ENCODE measurements around the gene GJD3. TPM values are rescaled to one million over a fixed set of nuclear protein-coding genes. Genes with fewer than 3 reads are reported as not detected.
"Not testable (repeated sequence)": the region's sequence is repeated elsewhere in the genome, so short reads cannot be mapped to it uniquely, and the experiment has no call there.

The GJD3 gene, protein sequence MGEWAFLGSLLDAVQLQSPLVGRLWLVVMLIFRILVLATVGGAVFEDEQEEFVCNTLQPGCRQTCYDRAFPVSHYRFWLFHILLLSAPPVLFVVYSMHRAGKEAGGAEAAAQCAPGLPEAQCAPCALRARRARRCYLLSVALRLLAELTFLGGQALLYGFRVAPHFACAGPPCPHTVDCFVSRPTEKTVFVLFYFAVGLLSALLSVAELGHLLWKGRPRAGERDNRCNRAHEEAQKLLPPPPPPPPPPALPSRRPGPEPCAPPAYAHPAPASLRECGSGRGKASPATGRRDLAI
- 0.44 and 0.56 TPM in 2 replicates for total RNA-seq

DNA sequence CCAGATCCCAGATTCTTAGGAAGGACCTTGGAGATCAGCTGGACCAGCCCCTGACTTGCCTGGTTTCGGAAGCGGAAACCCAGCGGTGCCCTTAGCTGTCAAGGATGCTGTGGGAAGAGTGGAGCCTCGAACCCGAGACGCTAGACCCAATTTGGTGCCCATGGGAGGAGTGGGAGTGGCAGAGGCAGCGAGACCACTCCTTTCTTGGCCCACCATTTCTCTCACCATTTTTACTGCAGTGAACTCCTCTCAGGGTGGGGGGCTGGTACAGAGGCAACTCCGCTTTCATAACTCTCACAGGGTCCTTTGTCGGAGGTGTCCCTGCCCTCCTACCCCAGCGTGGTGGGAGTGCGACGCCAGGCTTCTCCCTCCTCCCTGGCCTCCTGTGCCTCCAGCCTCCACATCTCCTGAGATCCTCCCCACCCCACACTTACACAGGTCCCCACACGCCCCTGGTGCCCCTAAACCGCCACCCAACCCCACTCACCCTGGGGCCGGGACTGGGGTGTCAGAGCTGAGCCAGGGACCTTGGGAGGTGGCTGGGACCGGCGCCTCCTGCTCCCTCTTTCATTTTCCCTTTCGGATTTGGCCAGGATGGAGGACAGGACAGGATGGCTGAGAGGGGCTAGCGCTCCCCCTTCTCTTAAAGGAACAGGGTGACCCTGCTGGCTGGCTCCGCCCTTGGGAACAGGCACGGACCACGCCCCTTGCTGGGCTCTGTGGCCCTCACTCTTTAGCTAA, at the start of gene GJD3:
GJD3 (minus strand) TSS at position 617 of the 741 bp plus-strand sequence. CDS start 922 bp downstream, outside the sequence.
- H3K27me3 Mint-ChIP-seq (ENCODE audit: insufficient read depth) = peaks cover 1% of the 10 kb centered on the region
- intact Hi-C loops (cut with micrococcal nuclease) = no loop called here
- H3K4me3 Mint-ChIP-seq = peak within 1 kb of the TSS; percentile 78
- H3K36me3 Mint-ChIP-seq (ENCODE audit: low read depth) = no peaks in the 10 kb centered on the region
- peaks cover 5% of the 10 kb centered on the region for H3K4me1 Mint-ChIP-seq (ENCODE audit: low read depth)
- DNase-seq (ENCODE audit: low spot score) = no peak
- no peaks in the 10 kb centered on the region for H3K9me3 Mint-ChIP-seq
- no peak within 1 kb of the TSS for H3K27ac Mint-ChIP-seq

DNA sequence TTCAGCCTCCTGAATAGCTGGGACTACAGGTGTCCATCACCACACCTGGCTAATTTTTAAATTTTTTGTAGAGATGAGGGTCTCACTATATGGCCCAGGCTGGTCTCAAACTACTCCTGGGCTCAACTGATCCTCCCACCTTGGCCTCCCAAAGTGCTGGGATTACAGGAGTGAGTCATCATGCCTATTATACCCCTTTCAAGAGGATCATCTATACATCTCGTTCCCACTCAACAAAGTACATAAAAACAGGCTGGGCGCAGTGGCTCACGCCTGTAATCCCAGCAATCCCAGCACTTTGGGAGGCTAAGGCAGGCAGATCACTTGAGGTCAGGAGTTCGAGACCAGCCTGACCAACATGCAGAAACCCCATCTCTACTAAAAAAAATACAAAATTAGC, 49.8 kb upstream of the GJD3 start:
- H3K27me3 Mint-ChIP-seq (ENCODE audit: insufficient read depth); DNase-seq (ENCODE audit: low spot score); H3K9me3 Mint-ChIP-seq; H3K4me3 Mint-ChIP-seq; intact Hi-C loops (cut with micrococcal nuclease); H3K27ac Mint-ChIP-seq: not testable (repeated sequence)
- peaks cover 49% of the 10 kb centered on the region for H3K4me1 Mint-ChIP-seq (ENCODE audit: low read depth)
- peaks cover 37% of the 10 kb centered on the region for H3K36me3 Mint-ChIP-seq (ENCODE audit: low read depth)

DNA sequence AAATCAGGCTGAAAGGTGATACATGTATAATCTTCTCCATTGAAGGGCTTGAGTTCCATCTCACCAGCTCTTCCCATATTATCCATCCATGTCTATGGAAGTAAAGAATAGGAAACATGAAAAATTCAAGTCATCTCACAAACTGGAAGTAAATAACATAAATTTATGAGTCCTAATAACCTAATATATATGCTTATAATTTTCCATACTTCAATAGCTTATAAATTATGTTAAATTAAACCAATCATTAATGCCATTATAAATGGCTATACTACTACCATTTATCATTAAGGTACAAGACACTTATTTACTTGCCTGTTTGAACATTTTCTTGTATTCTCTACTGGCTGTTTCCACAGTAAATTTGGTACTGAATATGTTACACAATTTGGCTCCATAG, 48.3 kb upstream of the GJD3 start:
- no peak overlapping the region for H3K4me3 Mint-ChIP-seq
- no peaks in the 10 kb centered on the region for H3K27me3 Mint-ChIP-seq (ENCODE audit: insufficient read depth)
- no peak overlapping the region for H3K27ac Mint-ChIP-seq
- H3K9me3 Mint-ChIP-seq = no peaks in the 10 kb centered on the region
- intact Hi-C loops (cut with micrococcal nuclease) = no loop called here
- no peak for DNase-seq (ENCODE audit: low spot score)
- H3K4me1 Mint-ChIP-seq (ENCODE audit: low read depth) = peaks cover 47% of the 10 kb centered on the region
- H3K36me3 Mint-ChIP-seq (ENCODE audit: low read depth) = peaks cover 37% of the 10 kb centered on the region

DNA sequence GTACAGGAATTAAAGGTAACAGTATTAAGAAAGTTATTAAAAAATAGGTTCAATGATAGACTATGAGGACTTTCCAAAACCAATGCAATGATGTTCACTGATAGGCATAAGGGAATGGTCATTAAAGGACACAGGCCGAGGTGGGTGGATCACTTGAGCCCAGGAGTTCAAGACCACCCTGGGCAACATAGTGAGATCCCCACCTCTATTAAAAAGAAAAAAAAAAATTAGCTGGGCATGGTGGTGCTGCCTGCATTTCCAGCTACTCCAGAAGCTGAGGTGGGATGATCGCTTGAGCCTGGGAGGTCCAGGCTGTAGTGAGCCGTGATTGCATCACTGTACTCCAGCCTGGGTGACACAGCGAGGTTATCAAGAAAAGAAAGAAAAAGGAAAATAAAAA, 47.3 kb upstream of the GJD3 start:
- no peak for DNase-seq (ENCODE audit: low spot score)
- no peaks in the 10 kb centered on the region for H3K27me3 Mint-ChIP-seq (ENCODE audit: insufficient read depth)
- intact Hi-C loops (cut with micrococcal nuclease) = no loop called here
- H3K9me3 Mint-ChIP-seq = no peaks in the 10 kb centered on the region
- H3K36me3 Mint-ChIP-seq (ENCODE audit: low read depth) = peaks cover 40% of the 10 kb centered on the region
- peaks cover 43% of the 10 kb centered on the region for H3K4me1 Mint-ChIP-seq (ENCODE audit: low read depth)
- H3K4me3 Mint-ChIP-seq = no peak overlapping the region
- H3K27ac Mint-ChIP-seq = peak overlapping the region; percentile 31

DNA sequence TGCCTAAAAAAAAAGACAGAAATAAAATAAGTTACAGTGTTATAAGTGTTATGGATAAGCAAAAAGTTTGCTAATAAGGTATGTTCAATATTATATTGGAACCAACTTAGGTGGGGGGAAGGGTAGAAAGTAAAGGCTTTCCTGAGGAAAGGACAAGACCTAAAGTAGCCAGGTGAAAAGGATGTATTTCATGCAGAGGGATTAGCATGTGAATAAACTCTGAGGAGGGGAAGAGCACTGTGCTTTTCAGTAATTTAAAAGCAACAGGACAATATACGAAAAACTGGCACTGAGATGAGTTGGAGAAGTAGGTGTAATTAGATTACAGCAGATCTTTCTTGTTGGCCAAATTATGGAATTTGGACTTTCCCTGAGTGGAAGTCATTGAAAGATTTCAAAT, 45.5 kb upstream of the GJD3 start:
- intact Hi-C loops (cut with micrococcal nuclease) = no loop called here

DNA sequence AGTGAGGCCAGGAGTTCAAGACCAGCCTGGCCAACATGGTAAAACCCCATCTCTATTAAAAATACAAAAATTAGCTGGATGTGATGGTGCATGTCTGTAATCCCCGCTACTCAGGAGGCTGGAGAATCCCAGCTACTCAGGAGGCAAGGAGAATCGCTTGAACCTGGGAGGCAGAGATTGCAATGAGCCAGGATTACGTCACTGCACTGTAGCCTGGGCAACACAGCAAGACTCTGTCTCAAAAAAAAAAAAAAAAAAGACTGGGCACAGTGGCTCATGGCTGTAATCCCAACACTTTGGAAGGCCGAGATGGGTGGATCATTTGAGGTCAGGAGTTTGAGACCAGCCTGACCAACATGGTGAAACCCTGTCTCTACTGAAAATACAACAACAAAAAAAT, 45.0 kb upstream of the GJD3 start:
- peaks cover 27% of the 10 kb centered on the region for H3K4me1 Mint-ChIP-seq (ENCODE audit: low read depth)
- H3K27ac Mint-ChIP-seq; H3K4me3 Mint-ChIP-seq; H3K27me3 Mint-ChIP-seq (ENCODE audit: insufficient read depth); DNase-seq (ENCODE audit: low spot score); intact Hi-C loops (cut with micrococcal nuclease); H3K9me3 Mint-ChIP-seq: not testable (repeated sequence)
- H3K36me3 Mint-ChIP-seq (ENCODE audit: low read depth) = peaks cover 44% of the 10 kb centered on the region

More for the DNA sequence above, 45.5 kb upstream of the GJD3 start:
- Mint-ChIP-seq H3K27me3 (ENCODE audit: insufficient read depth) (no peaks in the 10 kb centered on the region), H3K9me3 (no peaks in the 10 kb centered on the region), H3K4me1 (ENCODE audit: low read depth) (peaks cover 27% of the 10 kb centered on the region), H3K27ac (no peak overlapping the region), H3K4me3 (no peak overlapping the region), H3K36me3 (ENCODE audit: low read depth) (peaks cover 41% of the 10 kb centered on the region)
- no peak for DNase-seq (ENCODE audit: low spot score)

DNA sequence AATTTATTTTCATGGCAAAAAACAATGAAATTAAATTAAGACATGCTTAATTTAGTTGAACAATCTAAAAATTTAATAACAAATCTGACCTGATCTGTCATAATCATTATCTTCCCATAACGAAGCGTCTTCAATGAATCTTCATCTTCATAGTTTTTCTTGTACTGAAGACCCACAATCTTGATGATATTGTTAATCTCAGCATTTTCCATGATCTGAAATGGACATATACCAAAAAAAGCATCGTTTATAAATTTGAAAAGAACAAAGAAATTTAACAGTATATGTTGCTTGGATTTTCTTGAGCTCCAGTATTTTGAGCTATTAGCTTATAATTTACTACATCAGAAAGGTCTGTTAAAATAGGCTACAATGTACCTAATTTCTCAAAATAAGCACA, 42.9 kb upstream of the GJD3 start:
- Mint-ChIP-seq H3K27me3 (ENCODE audit: insufficient read depth) (no peaks in the 10 kb centered on the region), H3K36me3 (ENCODE audit: low read depth) (peaks cover 49% of the 10 kb centered on the region), H3K4me3 (no peak overlapping the region), H3K4me1 (ENCODE audit: low read depth) (peaks cover 34% of the 10 kb centered on the region), H3K27ac (no peak overlapping the region), H3K9me3 (no peaks in the 10 kb centered on the region)
- intact Hi-C loops (cut with micrococcal nuclease) = no loop called here
- DNase-seq (ENCODE audit: low spot score) = no peak

DNA sequence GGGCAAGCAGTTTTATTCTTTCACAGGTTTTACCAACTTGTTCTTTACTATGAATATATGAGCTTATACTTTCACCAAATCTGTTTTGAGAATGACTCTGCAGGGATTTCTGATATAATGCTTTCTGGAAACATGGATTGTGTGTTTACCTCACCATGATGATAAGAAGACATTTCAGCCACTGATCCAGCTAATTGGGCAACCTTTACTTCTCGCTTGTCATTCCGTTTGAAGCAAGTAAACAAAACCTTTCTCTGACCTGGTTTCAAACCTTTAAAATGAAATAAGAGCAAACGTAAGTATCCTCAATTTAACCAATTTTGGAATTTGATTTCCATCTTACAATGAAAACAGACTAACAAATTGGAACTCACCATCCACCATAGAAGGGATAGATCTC, 39.5 kb upstream of the GJD3 start:
- Mint-ChIP-seq H3K4me3 (no peak overlapping the region), H3K4me1 (ENCODE audit: low read depth) (peaks cover 39% of the 10 kb centered on the region), H3K27me3 (ENCODE audit: insufficient read depth) (no peaks in the 10 kb centered on the region), H3K9me3 (no peaks in the 10 kb centered on the region), H3K36me3 (ENCODE audit: low read depth) (peaks cover 52% of the 10 kb centered on the region), H3K27ac (no peak overlapping the region)
- intact Hi-C loops (cut with micrococcal nuclease) = loop anchor here (5.0 kb wide), 1 partner anchor 73 kb away; no protein-coding TSS in a partner anchor
- DNase-seq (ENCODE audit: low spot score) = no peak

DNA sequence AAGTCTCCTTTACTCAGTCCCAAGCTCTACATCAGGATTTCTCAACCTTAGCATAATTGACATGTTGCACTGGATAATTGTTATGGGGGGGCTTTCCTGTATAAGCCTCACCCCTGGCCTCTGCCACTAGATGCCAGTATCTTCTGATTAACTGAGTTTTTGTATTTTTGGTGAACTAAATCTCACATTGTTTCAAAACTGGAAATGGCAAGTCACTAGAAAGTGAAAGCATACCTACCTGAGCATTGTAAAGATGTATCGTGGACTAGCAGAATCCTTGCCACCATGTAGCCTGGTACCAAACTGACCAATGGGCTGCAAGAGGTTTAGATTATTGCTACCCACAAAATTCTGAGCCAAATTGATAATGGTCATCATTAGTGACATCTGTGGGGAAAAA, 38.1 kb upstream of the GJD3 start:
- no peak for DNase-seq (ENCODE audit: low spot score)
- peaks cover 60% of the 10 kb centered on the region for H3K36me3 Mint-ChIP-seq (ENCODE audit: low read depth)
- H3K4me1 Mint-ChIP-seq (ENCODE audit: low read depth) = peaks cover 39% of the 10 kb centered on the region
- H3K9me3 Mint-ChIP-seq = no peaks in the 10 kb centered on the region
- peak overlapping the region; percentile 54 for H3K27ac Mint-ChIP-seq
- intact Hi-C loops (cut with micrococcal nuclease) = loop anchor here (1.0 to 5.0 kb wide), 2 partner anchors 13 to 75 kb away; no protein-coding TSS in a partner anchor
- no peak overlapping the region for H3K4me3 Mint-ChIP-seq
- H3K27me3 Mint-ChIP-seq (ENCODE audit: insufficient read depth) = no peaks in the 10 kb centered on the region

DNA sequence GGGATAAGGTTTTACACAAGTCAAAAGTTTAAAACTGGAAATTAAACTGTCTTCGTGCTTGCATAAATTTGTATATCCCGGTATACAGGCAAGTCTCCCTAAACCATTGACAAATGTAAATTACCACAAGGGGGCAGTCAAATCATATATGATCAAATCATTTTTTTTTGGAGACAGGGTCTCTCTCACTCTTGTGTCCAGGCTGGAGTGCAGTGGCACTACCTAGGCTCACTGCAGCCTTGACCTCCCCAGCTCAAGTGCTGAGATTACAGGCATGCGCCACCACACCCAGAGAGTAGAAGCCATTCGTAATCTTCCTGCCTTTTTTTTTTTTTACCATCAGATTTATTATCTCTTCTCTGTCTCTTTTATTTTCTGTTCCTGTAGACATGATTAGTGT, 34.6 kb upstream of the GJD3 start:
- Mint-ChIP-seq H3K4me1 (ENCODE audit: low read depth) (peaks cover 42% of the 10 kb centered on the region), H3K9me3 (no peaks in the 10 kb centered on the region), H3K27ac (no peak overlapping the region), H3K36me3 (ENCODE audit: low read depth) (peaks cover 55% of the 10 kb centered on the region), H3K4me3 (no peak overlapping the region), H3K27me3 (ENCODE audit: insufficient read depth) (no peaks in the 10 kb centered on the region)
- intact Hi-C loops (cut with micrococcal nuclease) = loop anchor here (1.0 kb wide), 4 partner anchors 16 to 161 kb away; partner anchors contain the start of gene IGFBP4
- no peak for DNase-seq (ENCODE audit: low spot score)

DNA sequence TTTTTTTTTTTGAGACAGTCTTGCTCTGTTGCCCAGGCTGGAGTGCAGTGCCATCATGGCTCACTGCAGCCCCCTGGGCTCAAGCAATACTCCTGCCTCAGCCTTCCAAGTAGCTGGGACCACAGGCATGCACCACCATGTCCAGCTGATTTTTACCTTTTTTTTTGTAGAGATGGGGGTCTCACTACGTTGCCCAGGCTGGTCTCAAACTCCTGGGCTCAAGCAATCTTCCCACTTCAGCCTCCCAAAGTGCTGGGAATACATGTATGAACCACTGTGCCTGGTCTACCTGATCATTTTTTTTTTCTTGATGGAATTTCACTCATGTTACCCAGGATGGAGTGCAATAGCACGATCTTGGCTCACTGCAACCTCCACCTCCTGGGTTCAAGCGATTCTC, 22.0 kb upstream of the GJD3 start:
- H3K9me3 Mint-ChIP-seq; H3K27me3 Mint-ChIP-seq (ENCODE audit: insufficient read depth); H3K4me1 Mint-ChIP-seq (ENCODE audit: low read depth); H3K27ac Mint-ChIP-seq; H3K4me3 Mint-ChIP-seq; intact Hi-C loops (cut with micrococcal nuclease); DNase-seq (ENCODE audit: low spot score): not testable (repeated sequence)
- peaks cover 19% of the 10 kb centered on the region for H3K36me3 Mint-ChIP-seq (ENCODE audit: low read depth)

DNA sequence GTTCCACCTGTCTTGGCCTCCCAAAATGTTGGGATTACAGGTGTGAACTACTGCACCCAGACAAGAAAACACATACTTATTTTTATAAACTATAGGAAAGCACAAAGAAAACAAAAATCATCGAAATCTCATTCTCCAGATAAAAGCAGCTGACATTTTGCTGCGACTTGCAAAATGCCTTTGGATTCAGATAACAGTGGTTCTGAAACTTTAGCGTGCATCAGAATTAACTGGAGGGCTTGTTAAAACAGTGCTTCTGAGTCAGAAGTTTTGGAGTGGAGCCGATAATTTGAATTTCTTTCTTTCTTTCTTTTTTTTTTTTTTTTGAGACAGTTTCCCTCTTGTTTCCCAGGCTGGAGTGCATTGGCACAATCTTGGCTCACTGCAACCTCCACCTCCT, 17.7 kb upstream of the GJD3 start:
- H3K27ac Mint-ChIP-seq = no peak overlapping the region
- intact Hi-C loops (cut with micrococcal nuclease) = no loop called here

DNA sequence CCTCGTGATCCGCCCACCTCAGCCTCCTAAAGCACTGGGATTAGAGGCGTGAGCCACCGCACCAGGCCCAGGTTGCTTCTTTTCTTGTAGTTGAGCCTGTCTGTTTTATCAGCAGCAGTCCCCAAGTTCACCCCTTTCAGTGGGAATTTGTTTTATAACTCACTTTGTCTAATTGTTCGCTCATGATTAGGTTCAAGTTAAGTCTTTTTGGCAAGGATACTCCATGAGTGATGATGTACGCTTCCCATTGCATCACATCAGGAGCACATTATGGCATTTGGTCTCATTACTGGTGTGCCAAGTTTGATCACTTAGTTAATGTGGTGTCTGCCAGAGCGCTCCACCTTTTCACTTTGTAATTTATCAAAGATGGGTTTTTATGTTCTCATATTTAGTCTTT, 14.4 kb upstream of the GJD3 start:
- Mint-ChIP-seq H3K27ac (no peak overlapping the region), H3K9me3 (no peaks in the 10 kb centered on the region), H3K4me3 (no peak overlapping the region), H3K27me3 (ENCODE audit: insufficient read depth) (no peaks in the 10 kb centered on the region), H3K4me1 (ENCODE audit: low read depth) (peaks cover 7% of the 10 kb centered on the region), H3K36me3 (ENCODE audit: low read depth) (no peaks in the 10 kb centered on the region)
- intact Hi-C loops (cut with micrococcal nuclease) = no loop called here
- DNase-seq (ENCODE audit: low spot score) = no peak

More for the DNA sequence above, 17.7 kb upstream of the GJD3 start:
- Mint-ChIP-seq H3K9me3 (no peaks in the 10 kb centered on the region), H3K4me1 (ENCODE audit: low read depth) (no peaks in the 10 kb centered on the region), H3K27me3 (ENCODE audit: insufficient read depth) (no peaks in the 10 kb centered on the region), H3K36me3 (ENCODE audit: low read depth) (no peaks in the 10 kb centered on the region), H3K4me3 (no peak overlapping the region)
- no peak for DNase-seq (ENCODE audit: low spot score)
